GM10847 (cell line): ENCODE data around the gene PCMTD2.

ENCODE experiments used
- POLR2A ChIP-seq: IDR thresholded peaks from 2 replicates; pipeline ENCODE4 v1.6.1; 2011; ENCODE audit not compliant: insufficient read length; ENCODE audit errors: extremely low read depth

PCMTD2 gene

DNA sequence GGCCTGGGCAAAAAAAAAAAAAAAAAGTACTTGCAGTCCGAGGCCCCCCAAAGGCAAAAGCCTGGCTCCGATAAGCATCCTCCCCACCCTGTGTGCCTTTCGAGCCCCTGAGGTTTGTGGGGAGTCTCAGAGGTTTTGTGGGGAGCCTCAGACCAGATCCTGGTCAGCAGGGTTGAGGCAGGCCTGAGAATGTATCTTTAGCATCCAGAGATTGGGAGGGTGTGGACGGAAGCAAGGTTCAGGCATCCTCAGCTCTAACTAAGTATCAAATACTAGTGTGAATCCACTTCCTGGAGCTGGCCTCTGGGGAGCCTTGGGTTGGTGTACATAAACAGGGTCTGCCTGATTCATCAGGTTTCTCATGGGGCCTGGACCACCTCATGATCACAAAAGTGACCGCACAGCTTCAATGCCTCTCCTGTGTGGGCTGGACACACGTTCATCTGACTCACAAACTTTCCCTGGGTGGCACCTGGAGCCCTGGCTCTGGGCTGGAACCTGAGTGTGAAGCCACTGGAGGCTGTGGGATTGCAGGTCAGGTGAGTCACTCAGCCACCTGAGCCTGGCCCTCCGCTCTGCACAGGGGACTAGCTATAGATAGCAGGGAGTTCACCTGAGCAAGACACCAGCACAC is 24.4 kb downstream of the PCMTD2 start:
- no peak for TF ChIP-seq POLR2A

DNA sequence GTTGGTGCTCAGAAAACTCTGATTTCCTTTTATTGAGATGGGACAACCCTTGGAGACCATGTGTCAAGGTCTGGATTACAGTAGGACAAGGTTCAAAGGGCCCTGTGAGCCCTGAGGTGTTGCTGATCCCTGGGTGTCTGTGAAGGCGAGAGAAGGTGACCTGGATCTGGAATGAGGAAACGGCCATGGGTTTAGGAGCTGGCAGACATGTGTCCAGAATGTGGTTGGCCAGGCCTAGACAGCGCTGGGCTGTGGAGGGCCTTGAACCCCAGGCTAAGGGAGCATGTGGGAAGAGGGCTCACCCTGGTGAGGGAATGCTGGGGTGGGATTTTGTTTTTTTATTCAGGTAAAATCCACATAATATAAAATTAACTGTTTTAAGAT is 24.9 kb downstream of the PCMTD2 start:
- TF ChIP-seq POLR2A, result no peak

DNA sequence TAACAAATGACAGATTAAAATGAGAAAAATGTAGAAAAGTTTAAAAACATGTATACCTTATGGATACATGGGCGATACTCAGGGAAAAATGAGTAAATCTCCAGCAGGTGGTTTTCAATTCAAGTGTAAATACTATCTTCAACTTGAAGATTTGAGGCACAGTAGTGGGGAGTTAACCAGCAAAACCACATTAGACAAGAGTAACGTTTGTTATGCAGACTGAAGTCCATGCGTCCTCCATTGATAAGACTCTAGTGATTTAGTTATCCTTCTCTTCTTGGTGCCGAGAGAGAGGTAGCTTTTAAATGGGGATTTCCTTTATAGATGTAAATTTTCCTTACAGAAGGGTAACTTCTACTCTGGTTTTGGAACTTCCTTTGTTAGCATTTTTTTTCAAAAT is 28.1 kb downstream of the PCMTD2 start:
- no peak for TF ChIP-seq POLR2A
